NOMO-1 treated with DMSO at 0.1 percent for 48 hours (cell line): ENCODE results near the gene SIRPA.

Experiments used
- DNase-seq: peaks from one replicate; lab custom pipeline; 2025; ENCODE audit not compliant: unreplicated experiment; lab: John Stamatoyannopoulos, UW

SIRPA gene

GRCh38 chr20:1931830-1932229, 36.6 kb downstream of the SIRPA start:
- DNase-seq: no peak

GRCh38 chr20:1932971-1933370, 37.8 kb downstream of the SIRPA start:
- DNase-seq: no peak

- no peak for DNase-seq
Observed at GRCh38 chr20:1933465-1933870, 38.3 kb downstream of the SIRPA start.

- no peak for DNase-seq
Observed at GRCh38 chr20:1934156-1934555, 38.9 kb downstream of the SIRPA start.

- DNase-seq: peak; percentile 50
Observed at GRCh38 chr20:1934721-1935573, 39.7 kb downstream of the SIRPA start.

GRCh38 chr20:1935696-1936366, 40.6 kb downstream of the SIRPA start:
- DNase-seq: no peak

- no peak for DNase-seq
Observed at GRCh38 chr20:1937316-1937976, 42.2 kb downstream of the SIRPA start.

GRCh38 chr20:1938464-1939269, 43.5 kb downstream of the SIRPA start:
- DNase-seq: no peak

GRCh38 chr20:1939270-1939595, 44.0 kb downstream of the SIRPA start:
- DNase-seq: no peak

- no peak for DNase-seq
Observed at GRCh38 chr20:1940581-1940980, 45.4 kb downstream of the SIRPA start.

GRCh38 chr20:1941226-1941625, 46.0 kb downstream of the SIRPA start:
- no peak for DNase-seq

- DNase-seq: no peak
Observed at GRCh38 chr20:1942061-1942460, 46.9 kb downstream of the SIRPA start.

- no peak for DNase-seq
Observed at GRCh38 chr20:1942486-1943274, 47.5 kb downstream of the SIRPA start.

- peak; percentile 43 for DNase-seq
Observed at GRCh38 chr20:1943275-1944002, 48.2 kb downstream of the SIRPA start.

- DNase-seq: no peak
Observed at GRCh38 chr20:1944345-1945091, 49.3 kb downstream of the SIRPA start.

- DNase-seq: peak; percentile 98
Observed at GRCh38 chr20:1945134-1945618, 50.0 kb downstream of the SIRPA start.

GRCh38 chr20:1945660-1946059, 50.5 kb downstream of the SIRPA start:
- DNase-seq: peak; percentile 80

- DNase-seq: peak; percentile 78
Observed at GRCh38 chr20:1946442-1946761, 51.2 kb downstream of the SIRPA start.
